A673 (cell line): ENCODE measurements around the gene RASA3. TPM values are rescaled to one million over a fixed set of nuclear protein-coding genes. Genes with fewer than 3 reads are reported as not detected.
"Not testable (repeated sequence)": the region's sequence is repeated elsewhere in the genome, so short reads cannot be mapped to it uniquely, and the experiment has no call there.

Source experiments
- BruUV-seq: library from RNA; stranded (reverse); fragments of 400-500 nt; replicated peaks from 2 replicates; lab custom pipeline; 2021; lab: Mats Ljungman, UMichigan
- CTCF ChIA-PET: fragments of 300-600 bp; sonication (Branson Sonifier 250); formaldehyde crosslinking; loops from one replicate; lab custom pipeline; 2022; ENCODE audit warnings: antibody characterized with exemption; lab: Charles Lee
- POLR2A ChIA-PET: fragments of 300-600 bp; sonication (Branson Sonifier 250); formaldehyde crosslinking; loops from one replicate; lab custom pipeline; 2022; ENCODE audit warnings: antibody characterized with exemption; ENCODE audit not compliant: low non-redundant PET; lab: Charles Lee
- DNase-seq: peaks from one replicate; pipeline ENCODE4 v3.0.0-alpha.2; 2015; ENCODE audit warnings: low spot score
- H3K27ac ChIP-seq: fragments of 200-600 bp; sonication (generic); 2 replicates; pipeline ENCODE4 v1.5.1; 2016; ENCODE audit warnings: mixed run types, low read depth, mild to moderate bottlenecking, mixed read lengths, antibody characterized with exemption, low read length; ENCODE audit not compliant: poor library complexity, severe bottlenecking
- H3K27me3 ChIP-seq: fragments of 200-600 bp; sonication (generic); replicated peaks from 2 replicates; pipeline ENCODE4 v1.6.1; 2017; ENCODE audit warnings: mixed run types, low read depth, mild to moderate bottlenecking, mixed read lengths, antibody characterized with exemption, low read length; ENCODE audit not compliant: insufficient read depth, poor library complexity
- H3K36me3 ChIP-seq: fragments of 200-600 bp; sonication (generic); 2 replicates; pipeline ENCODE4 v1.6.1; 2016; ENCODE audit warnings: mixed run types, mild to moderate bottlenecking, mixed read lengths, antibody characterized with exemption, low read length; ENCODE audit not compliant: insufficient read depth, poor library complexity, severe bottlenecking
- H3K4me1 ChIP-seq: fragments of 200-600 bp; sonication (generic); 2 replicates; pipeline ENCODE4 v1.6.1; 2017; ENCODE audit warnings: mixed run types, mild to moderate bottlenecking, mixed read lengths, antibody characterized with exemption, low read length; ENCODE audit not compliant: insufficient read depth, poor library complexity, severe bottlenecking
- H3K4me3 ChIP-seq: fragments of 200-600 bp; sonication (generic); 2 replicates; pipeline ENCODE4 v1.5.1; 2016; ENCODE audit warnings: low read depth, mixed run types, mild to moderate bottlenecking, mixed read lengths, low read length; ENCODE audit not compliant: poor library complexity, severe bottlenecking
- H3K9me3 ChIP-seq: fragments of 200-600 bp; sonication (generic); 2 replicates; pipeline ENCODE4 v1.6.1; 2016; ENCODE audit warnings: mixed run types, low read depth, mild to moderate bottlenecking, mixed read lengths, antibody characterized with exemption, low read length; ENCODE audit not compliant: poor library complexity, severe bottlenecking
- EZH2 ChIP-seq: fragments of 200-600 bp; sonication (generic); IDR thresholded peaks from 2 replicates; pipeline ENCODE4 v1.6.1; 2017; ENCODE audit warnings: borderline replicate concordance, low read depth, mild to moderate bottlenecking, mixed read lengths, antibody characterized with exemption, low read length; ENCODE audit not compliant: poor library complexity, severe bottlenecking
- intact Hi-C: fragments of 100-400 bp; cut with micrococcal nuclease; formaldehyde crosslinking; loops from one replicate; pipeline ENCODE4 v1.10.0; 2022; ENCODE audit not compliant: unreplicated experiment
- total RNA-seq: library from RNA; stranded (reverse); gene quantifications from 2 replicates; pipeline ENCODE4 v1.2.3, GENCODE V29; 2021
- TF ChIP-seq, protein P1 (sequence below): fragments of 300-800, 200-600 bp; sonication (generic); conservative IDR thresholded peaks from 2 replicates; pipeline ENCODE4 v1.5.1; 2017; ENCODE audit warnings: low read depth, mild to moderate bottlenecking, antibody characterized with exemption, low read length, moderate library complexity, mixed read lengths

The RASA3 gene
- total RNA-seq, 1 experiment from 2014 or later = 22.1 TPM

DNA sequence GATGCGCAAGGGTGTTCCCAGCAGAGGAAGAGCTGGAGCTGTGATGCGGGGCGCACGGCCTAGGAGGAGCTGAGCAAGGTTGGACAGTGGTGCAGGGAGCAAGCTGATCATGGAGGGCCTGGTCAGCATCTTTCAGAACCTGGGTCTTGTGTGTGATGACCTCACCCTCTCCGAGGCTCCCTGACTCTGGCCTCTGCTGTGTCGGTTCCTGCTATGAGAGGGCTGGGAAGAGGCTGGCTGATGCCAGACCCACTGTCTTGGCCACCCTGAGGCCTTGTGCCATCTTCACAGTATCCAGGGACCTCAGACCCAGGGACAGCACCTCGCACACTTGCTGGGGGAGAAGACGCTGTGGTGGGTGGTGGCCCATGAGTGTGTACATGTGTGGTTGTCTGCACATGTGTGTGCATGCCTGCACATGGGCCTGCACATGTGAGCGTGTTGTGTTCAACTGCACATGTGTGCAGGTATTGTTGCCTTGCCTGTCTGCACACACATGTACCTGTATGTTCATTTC lies 142.0 kb downstream of the RASA3 start:
- no peak for DNase-seq

DNA sequence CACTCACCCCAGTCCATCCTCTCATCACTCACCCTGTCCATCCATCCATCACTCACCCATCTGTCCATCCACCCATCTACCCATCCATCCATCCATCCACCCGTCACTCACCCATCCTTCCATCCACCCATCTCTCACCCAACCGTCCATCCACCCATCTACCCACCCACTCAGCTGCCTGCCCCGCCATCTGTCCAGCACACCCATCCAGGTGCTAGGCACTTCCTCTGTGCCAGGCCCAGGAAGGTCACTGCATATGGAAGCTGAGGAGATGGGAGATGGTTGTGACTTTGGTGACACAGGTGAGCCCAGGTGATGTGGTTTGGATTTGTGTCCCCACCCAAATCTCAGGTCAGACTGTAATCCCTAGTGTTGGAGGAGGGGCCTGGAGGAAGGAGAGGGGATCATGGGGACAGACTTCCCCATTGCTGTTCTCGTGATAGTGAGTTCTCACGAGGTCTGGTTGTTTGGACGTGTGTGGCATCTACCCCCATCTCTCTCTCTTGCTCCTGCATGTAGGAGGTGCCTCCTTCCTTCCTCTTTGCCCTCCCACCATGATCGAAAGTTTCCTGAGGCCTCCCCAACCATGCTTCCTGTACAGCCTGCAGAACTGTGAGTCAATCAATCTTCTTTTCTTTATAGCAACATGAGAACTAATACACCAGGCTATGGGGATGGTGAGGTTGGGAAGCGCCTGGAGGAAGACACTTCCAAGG lies 142.7 kb downstream of the RASA3 start:
- intact Hi-C loops = no loop called here
- no peaks in the 10 kb centered on the region for H3K27me3 ChIP-seq
- peaks cover 12% of the 10 kb centered on the region for H3K36me3 ChIP-seq
- H3K9me3 ChIP-seq = no peaks in the 10 kb centered on the region
- no TSS peak for BruUV-seq
- no peak overlapping the region for H3K27ac ChIP-seq
- H3K4me3 ChIP-seq = no peak overlapping the region
- DNase-seq = no peak
- CTCF ChIA-PET = no interaction called here
- POLR2A ChIA-PET = no interaction called here
- no peak for TF ChIP-seq EZH2
- TF ChIP-seq, protein P1, sequence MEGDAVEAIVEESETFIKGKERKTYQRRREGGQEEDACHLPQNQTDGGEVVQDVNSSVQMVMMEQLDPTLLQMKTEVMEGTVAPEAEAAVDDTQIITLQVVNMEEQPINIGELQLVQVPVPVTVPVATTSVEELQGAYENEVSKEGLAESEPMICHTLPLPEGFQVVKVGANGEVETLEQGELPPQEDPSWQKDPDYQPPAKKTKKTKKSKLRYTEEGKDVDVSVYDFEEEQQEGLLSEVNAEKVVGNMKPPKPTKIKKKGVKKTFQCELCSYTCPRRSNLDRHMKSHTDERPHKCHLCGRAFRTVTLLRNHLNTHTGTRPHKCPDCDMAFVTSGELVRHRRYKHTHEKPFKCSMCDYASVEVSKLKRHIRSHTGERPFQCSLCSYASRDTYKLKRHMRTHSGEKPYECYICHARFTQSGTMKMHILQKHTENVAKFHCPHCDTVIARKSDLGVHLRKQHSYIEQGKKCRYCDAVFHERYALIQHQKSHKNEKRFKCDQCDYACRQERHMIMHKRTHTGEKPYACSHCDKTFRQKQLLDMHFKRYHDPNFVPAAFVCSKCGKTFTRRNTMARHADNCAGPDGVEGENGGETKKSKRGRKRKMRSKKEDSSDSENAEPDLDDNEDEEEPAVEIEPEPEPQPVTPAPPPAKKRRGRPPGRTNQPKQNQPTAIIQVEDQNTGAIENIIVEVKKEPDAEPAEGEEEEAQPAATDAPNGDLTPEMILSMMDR = no peak
- no peaks in the 10 kb centered on the region for H3K4me1 ChIP-seq

More for the DNA sequence above, 142.0 kb downstream of the RASA3 start:
- BruUV-seq = no TSS peak
- Histone ChIP-seq H3K4me3 (no peak overlapping the region), H3K27ac (no peak overlapping the region), H3K36me3 (peaks cover 12% of the 10 kb centered on the region), H3K4me1 (no peaks in the 10 kb centered on the region), H3K9me3 (no peaks in the 10 kb centered on the region), H3K27me3 (no peaks in the 10 kb centered on the region)
- ChIA-PET POLR2A (no interaction called here), CTCF (no interaction called here)
- TF ChIP-seq, protein P1 = no peak
- TF ChIP-seq EZH2 = no peak
- intact Hi-C loops = no loop called here

DNA sequence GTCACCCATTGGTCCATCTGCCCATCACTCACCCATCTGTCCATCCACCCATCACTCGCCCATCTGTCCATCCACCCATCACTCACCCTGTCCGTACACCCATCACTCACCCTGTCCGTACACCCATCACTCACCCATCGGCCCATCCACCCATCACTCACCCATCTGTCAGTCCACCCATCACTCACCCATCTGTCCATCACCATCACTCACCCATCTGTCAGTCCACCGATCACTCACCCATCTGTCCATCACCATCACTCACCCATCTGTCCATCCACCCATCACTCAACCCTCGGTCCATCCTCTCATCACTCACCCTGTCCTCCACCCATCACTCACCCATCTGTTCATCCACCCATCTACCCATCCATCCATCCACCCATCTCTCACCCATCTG lies 143.6 kb downstream of the RASA3 start:
- CTCF ChIA-PET, POLR2A ChIA-PET, H3K27ac ChIP-seq, H3K27me3 ChIP-seq, DNase-seq, H3K4me3 ChIP-seq, intact Hi-C loops, H3K9me3 ChIP-seq, H3K4me1 ChIP-seq, BruUV-seq: not testable (repeated sequence)
- H3K36me3 ChIP-seq = peaks cover 12% of the 10 kb centered on the region

DNA sequence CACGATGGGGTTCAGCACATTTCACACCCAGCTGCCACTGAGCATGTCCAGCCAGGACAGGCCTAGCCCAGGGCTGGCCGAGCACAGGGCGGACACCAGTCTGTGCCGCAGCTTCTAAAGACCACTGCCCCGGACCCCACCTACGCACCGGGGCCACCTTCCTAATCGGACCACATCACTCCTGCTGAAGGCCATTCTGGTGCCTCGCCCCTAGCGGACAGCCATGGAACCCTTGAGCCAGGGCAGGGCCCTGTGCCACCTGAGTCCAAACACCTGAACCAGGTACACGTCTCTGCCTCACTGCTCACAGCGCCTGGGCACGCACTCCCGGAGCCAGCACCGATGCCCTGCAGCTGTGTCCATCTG lies 150.1 kb downstream of the RASA3 start:
- no peaks in the 10 kb centered on the region for H3K9me3 ChIP-seq
- DNase-seq = no peak
- POLR2A ChIA-PET = no interaction called here
- no peaks in the 10 kb centered on the region for H3K36me3 ChIP-seq
- intact Hi-C loops = no loop called here
- no peaks in the 10 kb centered on the region for H3K4me1 ChIP-seq
- no peak for TF ChIP-seq EZH2
- TF ChIP-seq, protein P1 = no peak
- no TSS peak for BruUV-seq
- no peak overlapping the region for H3K27ac ChIP-seq
- no peak overlapping the region for H3K4me3 ChIP-seq
- CTCF ChIA-PET = no interaction called here
- no peaks in the 10 kb centered on the region for H3K27me3 ChIP-seq
